Measurements from ENCODE around the gene TAF5L. TPM values are rescaled to one million over a fixed set of nuclear protein-coding genes. Genes with fewer than 3 reads are reported as not detected.

TAF5L gene
- total and polyA plus RNA-seq, 2 of the 13 experiments (the other 11 are each of a cell fraction or from before 2014, with no cell fraction given), result 10.8 to 18.2 TPM

- no peak for TF ChIP-seq PRDM10 (CRISPR knock-in tag; IDR thresholded peaks at IDR 0.05; ENCODE audit: low read depth)
- TF ChIP-seq THRA (CRISPR knock-in tag; IDR thresholded peaks at IDR 0.05; ENCODE audit: borderline replicate concordance), result no peak
- no peak for TF ChIP-seq HMGA1 (CRISPR knock-in tag; conservative IDR thresholded peaks at IDR 0.05)
- TF ChIP-seq ZBTB3 (CRISPR knock-in tag; IDR thresholded peaks at IDR 0.05; ENCODE audit: borderline replicate concordance, low read depth), result no peak
- TF ChIP-seq ZNF143 (CRISPR knock-in tag; IDR thresholded peaks at IDR 0.05), result no peak
- TF ChIP-seq ZBTB8A (CRISPR knock-in tag; IDR thresholded peaks at IDR 0.05; ENCODE audit: borderline replicate concordance, low read depth), result no peak
- no peak for TF ChIP-seq FUBP1 (CRISPR knock-in tag; IDR thresholded peaks at IDR 0.05; ENCODE audit: borderline replicate concordance)
- TF ChIP-seq GABPA (IDR thresholded peaks at IDR 0.05; ENCODE audit: low read depth, low read length), result peak; percentile 83
- peak; percentile 42; the same call in 1 of the 2 replicates for TF ChIP-seq GABPA (CRISPR knock-in tag; IDR thresholded peaks at IDR 0.05; ENCODE audit: low read depth)
- no peak for TF ChIP-seq FOSL1 (CRISPR knock-in tag; IDR thresholded peaks at IDR 0.05; ENCODE audit: borderline replicate concordance)
- TF ChIP-seq SMAD3 (CRISPR knock-in tag; IDR thresholded peaks at IDR 0.05), result no peak
- peak; percentile 48; the same call in 1 of the 2 replicates for TF ChIP-seq KLF15 (CRISPR knock-in tag; IDR thresholded peaks at IDR 0.05; ENCODE audit: borderline replicate concordance)
- 0 out of 2 replicates have a peak, but pooled peaks have one; percentile 56 for TF ChIP-seq NKX3-1 (CRISPR knock-in tag; IDR thresholded peaks at IDR 0.05)
- no peak; the same call in none of the 2 replicates for TF ChIP-seq PHF21A (CRISPR knock-in tag; IDR thresholded peaks at IDR 0.05)
- peak; percentile 43; the same call in 1 of the 2 replicates for TF ChIP-seq CSRNP1 (CRISPR knock-in tag; IDR thresholded peaks at IDR 0.05)
- no peak for TF ChIP-seq ZBTB20 (CRISPR knock-in tag; IDR thresholded peaks at IDR 0.05; ENCODE audit: borderline replicate concordance, low read depth)
- no peak; the same call in 1 of the 2 replicates for TF ChIP-seq JDP2 (CRISPR knock-in tag; IDR thresholded peaks at IDR 0.05; ENCODE audit: borderline replicate concordance)
- TF ChIP-seq ZNF747 (CRISPR knock-in tag; IDR thresholded peaks at IDR 0.05; ENCODE audit: borderline replicate concordance), result peak; percentile 33; the same call in 1 of the 2 replicates
- TF ChIP-seq NFATC3 (CRISPR knock-in tag; IDR thresholded peaks at IDR 0.05), result no peak
- no peak for TF ChIP-seq NFE2 (CRISPR knock-in tag; IDR thresholded peaks at IDR 0.05)
Measured at GRCh38 chr1:229625915-229626831, at the start of gene TAF5L, which contains the start of gene URB2 (continued).
